Lower leg skin (tissue), 3 donors: Measurements from ENCODE around the gene NSFL1C.

ENCODE experiments used
- POLR2A ChIP-seq, 2 donors: fragments of 450-650 bp; IDR thresholded peaks; one replicate each; pipeline ENCODE4 v1.6.1; 2016 to 2017; ENCODE audit warnings: antibody characterized with exemption in 2 of 2, mild to moderate bottlenecking in 1 of 2, moderate library complexity in 1 of 2
- TF ChIP-seq, protein P1 (sequence below), 3 donors: fragments of 450-650 bp; IDR thresholded peaks; one replicate each; pipeline ENCODE4 v1.5.1; 2016; ENCODE audit warnings: antibody characterized with exemption in 3 of 3, mild to moderate bottlenecking in 3 of 3, moderate library complexity in 2 of 3

DNA sequence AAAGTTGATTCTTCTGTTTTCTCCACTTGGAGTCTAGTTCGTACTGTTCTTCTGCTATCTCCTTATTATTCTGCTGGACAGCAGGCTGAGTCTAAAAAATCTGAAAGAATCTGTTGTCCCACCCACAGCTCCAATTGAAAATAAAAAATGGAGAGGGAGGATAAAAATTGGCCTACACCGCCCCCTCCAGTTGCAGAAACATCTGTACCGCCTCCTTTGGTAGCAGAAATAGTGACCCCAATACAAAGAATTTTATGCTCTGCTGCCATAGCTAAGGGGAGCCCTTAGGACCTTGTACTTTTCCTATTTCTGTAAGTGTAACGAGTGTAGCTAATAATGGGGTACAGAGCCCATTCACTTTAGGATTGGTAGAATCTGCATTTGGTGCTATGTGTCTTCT lies 68.9 kb downstream of the NSFL1C start:
- TF ChIP-seq, protein P1, sequence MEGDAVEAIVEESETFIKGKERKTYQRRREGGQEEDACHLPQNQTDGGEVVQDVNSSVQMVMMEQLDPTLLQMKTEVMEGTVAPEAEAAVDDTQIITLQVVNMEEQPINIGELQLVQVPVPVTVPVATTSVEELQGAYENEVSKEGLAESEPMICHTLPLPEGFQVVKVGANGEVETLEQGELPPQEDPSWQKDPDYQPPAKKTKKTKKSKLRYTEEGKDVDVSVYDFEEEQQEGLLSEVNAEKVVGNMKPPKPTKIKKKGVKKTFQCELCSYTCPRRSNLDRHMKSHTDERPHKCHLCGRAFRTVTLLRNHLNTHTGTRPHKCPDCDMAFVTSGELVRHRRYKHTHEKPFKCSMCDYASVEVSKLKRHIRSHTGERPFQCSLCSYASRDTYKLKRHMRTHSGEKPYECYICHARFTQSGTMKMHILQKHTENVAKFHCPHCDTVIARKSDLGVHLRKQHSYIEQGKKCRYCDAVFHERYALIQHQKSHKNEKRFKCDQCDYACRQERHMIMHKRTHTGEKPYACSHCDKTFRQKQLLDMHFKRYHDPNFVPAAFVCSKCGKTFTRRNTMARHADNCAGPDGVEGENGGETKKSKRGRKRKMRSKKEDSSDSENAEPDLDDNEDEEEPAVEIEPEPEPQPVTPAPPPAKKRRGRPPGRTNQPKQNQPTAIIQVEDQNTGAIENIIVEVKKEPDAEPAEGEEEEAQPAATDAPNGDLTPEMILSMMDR (IDR thresholded peaks at IDR 0.05): no peak
- no peak for TF ChIP-seq POLR2A (IDR thresholded peaks at IDR 0.05)
